ENCODE results near the gene WAPL.

Gene WAPL

DNA sequence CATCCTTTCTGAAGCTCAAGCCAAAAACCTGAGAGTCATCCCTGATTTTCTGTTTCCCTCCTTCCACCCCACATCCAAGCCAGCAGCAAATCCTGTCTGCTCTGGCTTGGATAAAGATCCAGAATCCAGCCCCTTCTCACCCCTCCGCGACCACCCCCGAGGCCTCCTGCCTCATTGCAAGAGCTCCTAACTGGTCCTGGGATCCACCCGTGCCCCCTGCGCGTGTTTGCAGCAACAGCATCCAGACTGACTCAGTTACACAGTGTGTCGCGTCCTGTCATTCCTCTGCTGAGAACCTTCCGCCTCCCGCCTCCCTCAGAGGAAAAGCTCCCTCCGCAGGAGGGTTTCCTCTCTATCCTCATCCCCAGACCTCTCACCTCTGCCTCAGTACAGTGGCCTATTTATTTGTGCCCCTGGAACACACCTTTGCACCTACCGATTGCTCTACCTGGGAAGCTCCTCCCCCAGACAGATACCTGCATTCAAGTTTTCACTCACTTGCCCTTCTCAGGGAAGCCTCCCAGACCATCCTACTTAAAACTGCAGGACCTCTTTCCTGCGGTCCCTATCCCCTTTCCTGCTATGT, 133.4 kb downstream of the WAPL start:
- H3K36me3 ChIP-seq (ENCODE audit: insufficient read depth, low read length) = no peaks in the 10 kb centered on the region
- H3K9me3 ChIP-seq (ENCODE audit: low read depth, low read length) = no peaks in the 10 kb centered on the region
- H3K4me3 ChIP-seq = no peak overlapping the region
- TF ChIP-seq FOXP2 (optimal IDR thresholded peaks at IDR 0.05; ENCODE audit: control extremely low read depth, extremely low read length, insufficient read depth) (no peak), POLR2AphosphoS5 (IDR thresholded peaks at IDR 0.05; ENCODE audit: borderline replicate concordance, low read depth, low read length) (no peak), EZH2 (IDR thresholded peaks at IDR 0.05) (no peak)
- H3K9ac ChIP-seq (ENCODE audit: insufficient read length) = no peak overlapping the region
- H3K27ac ChIP-seq = no peak overlapping the region
- no peak for DNase-seq (ENCODE audit: low read depth, low spot score)

DNA sequence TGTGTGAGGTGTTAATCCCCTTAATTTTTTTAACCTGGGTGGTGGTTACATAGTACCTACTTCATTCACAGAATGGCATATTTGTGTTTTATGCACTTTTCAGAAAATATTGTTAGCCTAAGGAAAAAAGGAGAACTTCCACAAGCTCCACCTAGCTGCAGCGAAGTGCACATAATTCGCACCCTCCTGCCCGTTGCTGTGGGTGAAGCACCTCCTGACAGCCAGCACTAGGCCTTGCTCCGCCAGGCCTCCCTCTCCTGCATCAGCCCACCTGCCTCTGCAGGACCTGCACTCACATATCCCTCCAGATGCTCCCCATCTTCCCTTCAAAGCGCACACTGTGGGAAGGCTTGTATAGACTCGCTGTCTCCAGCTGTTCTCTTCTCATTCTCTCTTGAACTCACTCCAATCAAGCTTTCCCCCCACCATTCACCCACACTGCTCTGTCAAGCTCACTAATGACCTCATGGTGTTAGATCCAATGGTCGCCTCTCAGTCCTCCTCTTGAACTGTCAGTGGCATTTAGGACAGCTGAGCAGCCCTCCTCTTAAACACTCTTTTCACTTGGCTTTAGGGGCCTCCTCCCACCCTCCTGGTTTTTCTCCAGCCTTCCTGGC, 134.3 kb downstream of the WAPL start:
- H3K27ac ChIP-seq = no peak overlapping the region
- H3K9ac ChIP-seq (ENCODE audit: insufficient read length) = no peak overlapping the region
- no peak for DNase-seq (ENCODE audit: low read depth, low spot score)
- H3K36me3 ChIP-seq (ENCODE audit: insufficient read depth, low read length) = no peaks in the 10 kb centered on the region
- no peaks in the 10 kb centered on the region for H3K9me3 ChIP-seq (ENCODE audit: low read depth, low read length)
- H3K4me3 ChIP-seq = no peak overlapping the region
- no peak for TF ChIP-seq POLR2AphosphoS5 (IDR thresholded peaks at IDR 0.05; ENCODE audit: borderline replicate concordance, low read depth, low read length)
- TF ChIP-seq FOXP2 (optimal IDR thresholded peaks at IDR 0.05; ENCODE audit: control extremely low read depth, extremely low read length, insufficient read depth) = no peak
- no peak for TF ChIP-seq EZH2 (IDR thresholded peaks at IDR 0.05)

DNA sequence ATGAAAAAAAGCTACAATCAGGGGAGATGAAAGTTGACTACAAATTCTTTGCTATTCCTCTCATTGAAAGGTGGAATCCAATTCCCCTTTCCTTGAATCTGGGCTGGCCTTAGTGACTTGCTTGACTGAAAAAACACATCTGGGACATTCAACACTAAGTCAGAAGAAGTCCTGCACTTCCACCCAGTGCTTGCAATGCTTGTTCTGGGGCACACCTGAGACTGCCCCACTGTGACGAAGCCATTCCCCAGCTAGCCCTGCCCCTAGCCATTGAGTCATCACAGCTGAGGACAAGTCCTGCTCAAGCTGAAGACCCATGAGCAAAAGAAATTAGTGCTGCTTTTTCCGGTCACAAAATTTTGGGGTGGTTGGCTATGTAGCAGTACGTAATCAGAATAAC, 135.8 kb downstream of the WAPL start:
- Histone ChIP-seq H3K4me3 (no peak overlapping the region), H3K9me3 (ENCODE audit: low read depth, low read length) (no peaks in the 10 kb centered on the region), H3K36me3 (ENCODE audit: insufficient read depth, low read length) (no peaks in the 10 kb centered on the region), H3K27ac (no peak overlapping the region), H3K9ac (ENCODE audit: insufficient read length) (no peak overlapping the region)
- no peak for DNase-seq (ENCODE audit: low read depth, low spot score)
- TF ChIP-seq EZH2 (IDR thresholded peaks at IDR 0.05) (no peak), FOXP2 (optimal IDR thresholded peaks at IDR 0.05; ENCODE audit: control extremely low read depth, extremely low read length, insufficient read depth) (no peak), POLR2AphosphoS5 (IDR thresholded peaks at IDR 0.05; ENCODE audit: borderline replicate concordance, low read depth, low read length) (no peak)

Data from SK-N-MC (cell line).